Effector memory CD4-positive, alpha-beta T cell (primary cell): ENCODE data around the gene PNMA6F.
"Not testable (repeated sequence)": the region's sequence is repeated elsewhere in the genome, so short reads cannot be mapped to it uniquely, and the experiment has no call there.

ENCODE experiments used
- DNase-seq, 3 donors: peaks; one replicate each; pipeline ENCODE4 v3.0.0-alpha.2; 2020
- H3K27ac ChIP-seq: 2 replicates; pipeline ENCODE4 v1.7.0; 2013; ENCODE audit warnings: mild to moderate bottlenecking, low read length, moderate library complexity; ENCODE audit not compliant: insufficient read depth, poor library complexity, severe bottlenecking
- H3K27me3 ChIP-seq: replicated peaks from 2 replicates; pipeline ENCODE4 v1.7.0; 2013; ENCODE audit warnings: mild to moderate bottlenecking, low read length; ENCODE audit not compliant: insufficient read depth, control insufficient read depth, poor library complexity, severe bottlenecking
- H3K36me3 ChIP-seq: 2 replicates; pipeline ENCODE4 v1.7.0; 2013; ENCODE audit warnings: mild to moderate bottlenecking, low read length, moderate library complexity; ENCODE audit not compliant: control insufficient read depth, insufficient read depth
- H3K4me1 ChIP-seq: 2 replicates; pipeline ENCODE4 v1.7.0; 2013; ENCODE audit warnings: low read length, mild to moderate bottlenecking; ENCODE audit not compliant: control insufficient read depth, insufficient read depth, poor library complexity, severe bottlenecking
- H3K4me3 ChIP-seq: 2 replicates; pipeline ENCODE4 v1.7.0; 2013; ENCODE audit warnings: low read length, low read depth, mild to moderate bottlenecking; ENCODE audit not compliant: insufficient read depth, poor library complexity, severe bottlenecking
- H3K9me3 ChIP-seq: 2 replicates; pipeline ENCODE4 v1.7.0; 2013; ENCODE audit warnings: mild to moderate bottlenecking, low read length, moderate library complexity; ENCODE audit not compliant: control insufficient read depth

The PNMA6F gene

GRCh38 chrX:153283982-153284381, 37.6 kb downstream of the PNMA6F start:
- DNase-seq, H3K4me3 ChIP-seq, H3K4me1 ChIP-seq, H3K27ac ChIP-seq, H3K9me3 ChIP-seq, H3K36me3 ChIP-seq, H3K27me3 ChIP-seq: not testable (repeated sequence)

GRCh38 chrX:153281784-153282183, 39.8 kb downstream of the PNMA6F start:
- not testable (repeated sequence) for H3K27me3 ChIP-seq, H3K9me3 ChIP-seq, H3K4me1 ChIP-seq, H3K4me3 ChIP-seq, H3K36me3 ChIP-seq, DNase-seq, H3K27ac ChIP-seq

GRCh38 chrX:153279304-153279703, 42.3 kb downstream of the PNMA6F start:
- H3K4me3 ChIP-seq, H3K36me3 ChIP-seq, H3K9me3 ChIP-seq, H3K27me3 ChIP-seq, H3K4me1 ChIP-seq, DNase-seq, H3K27ac ChIP-seq: not testable (repeated sequence)

GRCh38 chrX:153276049-153276448, 45.5 kb downstream of the PNMA6F start:
- H3K27ac ChIP-seq, H3K36me3 ChIP-seq, H3K4me3 ChIP-seq, H3K9me3 ChIP-seq, H3K4me1 ChIP-seq, DNase-seq, H3K27me3 ChIP-seq: not testable (repeated sequence)

GRCh38 chrX:153275418-153275817, 46.1 kb downstream of the PNMA6F start:
- not testable (repeated sequence) for H3K4me1 ChIP-seq, H3K36me3 ChIP-seq, H3K4me3 ChIP-seq, DNase-seq, H3K9me3 ChIP-seq, H3K27ac ChIP-seq, H3K27me3 ChIP-seq

GRCh38 chrX:153272584-153272983, 49.0 kb downstream of the PNMA6F start:
- not testable (repeated sequence) for H3K27me3 ChIP-seq, H3K9me3 ChIP-seq, H3K4me1 ChIP-seq, H3K27ac ChIP-seq, H3K4me3 ChIP-seq, H3K36me3 ChIP-seq, DNase-seq

GRCh38 chrX:153272070-153272469, 49.5 kb downstream of the PNMA6F start:
- H3K9me3 ChIP-seq, H3K36me3 ChIP-seq, H3K4me1 ChIP-seq, H3K27ac ChIP-seq, H3K27me3 ChIP-seq, H3K4me3 ChIP-seq, DNase-seq: not testable (repeated sequence)
